Caco-2 (cell line): Measurements from ENCODE around the gene OR14C36. TPM values are rescaled to one million over a fixed set of nuclear protein-coding genes. Genes with fewer than 3 reads are reported as not detected.

Source experiments
- BruUV-seq: library from RNA; stranded (reverse); fragments of 400-500 nt; replicated peaks from 2 replicates; lab custom pipeline; 2021; lab: Mats Ljungman, UMichigan
- CTCF ChIA-PET: fragments of 300-600 bp; sonication (Branson Sonifier 250); formaldehyde crosslinking; loops from one replicate; lab custom pipeline; 2022; ENCODE audit warnings: antibody characterized with exemption; lab: Charles Lee
- POLR2A ChIA-PET: fragments of 300-600 bp; sonication (Branson Sonifier 250); formaldehyde crosslinking; loops from one replicate; lab custom pipeline; 2022; ENCODE audit warnings: antibody characterized with exemption; lab: Charles Lee
- DNase-seq, 2 experiments: peaks; one replicate each; pipeline versions ENCODE4 v3.0.0 to v3.0.0-alpha.2; 2020 to 2022
- H3K27me3 ChIP-seq: replicated peaks from 2 replicates; pipeline ENCODE4 v1.6.0; 2011; ENCODE audit warnings: low read length; ENCODE audit not compliant: control insufficient read depth, insufficient read depth
- H3K36me3 ChIP-seq: 2 replicates; pipeline ENCODE4 v1.5.1; 2011; ENCODE audit warnings: low read length; ENCODE audit not compliant: control insufficient read depth, insufficient read depth
- H3K4me1 ChIP-seq: fragments of 250-450 bp; sonication (Bioruptor Pico); 2 replicates; pipeline ENCODE4 v1.5.1; 2020; ENCODE audit warnings: mild to moderate bottlenecking
- H3K4me3 ChIP-seq: 2 replicates; pipeline ENCODE4 v1.5.1; 2011; ENCODE audit warnings: low read depth, mild to moderate bottlenecking, control low read depth, low read length
- H3K9me3 ChIP-seq: fragments of 250-450 bp; sonication (Bioruptor Pico); 2 replicates; pipeline ENCODE4 v1.5.1; 2020; ENCODE audit warnings: mild to moderate bottlenecking, moderate library complexity
- H3K27ac Mint-ChIP-seq: one replicate; pipeline ENCODE4 v1.8.0; 2022; ENCODE audit warnings: mixed read lengths; ENCODE audit not compliant: unreplicated experiment
- H3K27me3 Mint-ChIP-seq: one replicate; pipeline ENCODE4 v1.8.0; 2022; ENCODE audit warnings: mixed read lengths; ENCODE audit not compliant: insufficient read depth, unreplicated experiment
- H3K36me3 Mint-ChIP-seq: one replicate; pipeline ENCODE4 v1.8.0; 2022; ENCODE audit warnings: mild to moderate bottlenecking, mixed read lengths; ENCODE audit not compliant: insufficient read depth, unreplicated experiment
- H3K4me1 Mint-ChIP-seq: one replicate; pipeline ENCODE4 v1.8.0; 2022; ENCODE audit warnings: low read depth, mixed read lengths; ENCODE audit not compliant: unreplicated experiment
- H3K4me3 Mint-ChIP-seq: one replicate; pipeline ENCODE4 v1.8.0; 2022; ENCODE audit warnings: mild to moderate bottlenecking, moderate library complexity, mixed read lengths; ENCODE audit not compliant: unreplicated experiment
- H3K9me3 Mint-ChIP-seq: one replicate; pipeline ENCODE4 v1.8.0; 2022; ENCODE audit warnings: mixed read lengths; ENCODE audit not compliant: unreplicated experiment
- CTCF ChIP-seq, 2 experiments: fragments of 200-600 bp in 1 of 2; IDR thresholded peaks; 1 replicate in 1 of 2; 2 replicates in 1 of 2; pipeline versions ENCODE4 v1.5.1 to v1.8.0; 2011 to 2022; ENCODE audit warnings: antibody characterized with exemption in 1 of 2, control low read depth in 1 of 2, inconsistent platforms in 1 of 2, low read depth in 1 of 2, low read length in 1 of 2, mild to moderate bottlenecking in 1 of 2, moderate library complexity in 1 of 2; ENCODE audit not compliant: insufficient read depth in 1 of 2, severe bottlenecking in 1 of 2, unreplicated experiment in 1 of 2
- intact Hi-C: fragments of 100-400 bp; cut with micrococcal nuclease; formaldehyde crosslinking; loops from one replicate; pipeline ENCODE4 v1.10.0; 2022; ENCODE audit not compliant: unreplicated experiment
- total RNA-seq: library from RNA; stranded (reverse); gene quantifications from 2 replicates; pipeline ENCODE4 v1.2.3, GENCODE V29; 2022

Gene OR14C36
- total RNA-seq, 1 experiment from 2014 or later, result not detected

DNA sequence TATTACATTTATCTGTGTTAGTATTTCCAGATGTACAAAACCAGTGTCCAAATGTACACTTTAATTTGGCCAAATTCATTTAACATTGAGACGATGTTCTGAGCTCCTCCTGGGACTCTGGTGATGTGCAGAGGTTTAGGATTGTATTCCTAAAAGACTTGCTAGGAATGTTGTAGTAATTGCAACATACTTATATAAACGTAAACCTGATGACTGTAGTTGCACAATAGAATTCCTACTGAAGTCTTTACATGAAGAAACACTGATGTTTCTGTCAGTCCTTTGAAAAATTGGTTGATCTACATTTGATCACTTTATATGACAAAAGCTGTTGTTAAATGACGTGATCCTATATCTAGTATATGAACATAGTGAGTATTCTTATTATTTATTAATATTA is 5.1 kb upstream of the OR14C36 start:
- no peaks in the 10 kb centered on the region for H3K36me3 Mint-ChIP-seq
- no peak overlapping the region for H3K4me3 Mint-ChIP-seq
- Histone ChIP-seq H3K4me3 (no peak overlapping the region), H3K36me3 (no peaks in the 10 kb centered on the region), H3K27me3 (no peaks in the 10 kb centered on the region), H3K9me3 (no peaks in the 10 kb centered on the region), H3K4me1 (no peaks in the 10 kb centered on the region)
- no TSS peak for BruUV-seq
- no peak for DNase-seq
- H3K9me3 Mint-ChIP-seq, result peaks cover 13% of the 10 kb centered on the region
- H3K27ac Mint-ChIP-seq, result no peak overlapping the region
- H3K4me1 Mint-ChIP-seq, result no peaks in the 10 kb centered on the region
- ChIA-PET POLR2A (no interaction called here), CTCF (no interaction called here)
- H3K27me3 Mint-ChIP-seq, result no peaks in the 10 kb centered on the region
- intact Hi-C loops, result no loop called here
- no peak for TF ChIP-seq CTCF (IDR thresholded peaks at IDR 0.05; ENCODE audit: insufficient read depth in 1 of 2, low read depth in 1 of 2, low read length in 1 of 2, severe bottlenecking in 1 of 2, unreplicated experiment in 1 of 2)

DNA sequence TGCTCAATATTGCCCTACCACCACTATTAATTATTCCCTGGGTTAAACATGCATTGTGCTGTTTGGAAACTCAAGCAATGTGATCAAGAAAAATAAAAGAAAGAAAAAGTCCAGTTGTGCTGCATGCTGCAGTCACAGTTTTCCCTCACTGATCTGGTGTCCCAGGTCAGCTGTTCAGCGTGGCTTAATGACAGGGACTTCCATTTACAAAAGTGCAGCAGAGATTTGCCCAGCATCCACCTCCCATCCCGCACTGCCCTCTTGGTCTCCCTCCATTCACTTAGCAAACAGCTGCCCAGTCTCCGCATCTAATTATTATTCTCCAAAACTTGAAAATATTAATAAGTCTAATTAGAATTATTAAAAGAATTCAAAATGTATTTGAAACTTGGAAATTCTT is 10.8 kb downstream of the OR14C36 start:
- ChIA-PET CTCF (no interaction called here), POLR2A (no interaction called here)
- Mint-ChIP-seq H3K9me3 (peaks cover 12% of the 10 kb centered on the region), H3K4me3 (no peak overlapping the region), H3K36me3 (no peaks in the 10 kb centered on the region), H3K27ac (no peak overlapping the region), H3K4me1 (no peaks in the 10 kb centered on the region), H3K27me3 (no peaks in the 10 kb centered on the region)
- Histone ChIP-seq H3K36me3 (no peaks in the 10 kb centered on the region), H3K4me3 (no peak overlapping the region), H3K9me3 (no peaks in the 10 kb centered on the region), H3K4me1 (no peaks in the 10 kb centered on the region), H3K27me3 (no peaks in the 10 kb centered on the region)
- TF ChIP-seq CTCF (IDR thresholded peaks at IDR 0.05; ENCODE audit: insufficient read depth in 1 of 2, low read depth in 1 of 2, low read length in 1 of 2, severe bottlenecking in 1 of 2, unreplicated experiment in 1 of 2), result no peak
- no peak for DNase-seq
- intact Hi-C loops, result no loop called here
- no TSS peak for BruUV-seq

DNA sequence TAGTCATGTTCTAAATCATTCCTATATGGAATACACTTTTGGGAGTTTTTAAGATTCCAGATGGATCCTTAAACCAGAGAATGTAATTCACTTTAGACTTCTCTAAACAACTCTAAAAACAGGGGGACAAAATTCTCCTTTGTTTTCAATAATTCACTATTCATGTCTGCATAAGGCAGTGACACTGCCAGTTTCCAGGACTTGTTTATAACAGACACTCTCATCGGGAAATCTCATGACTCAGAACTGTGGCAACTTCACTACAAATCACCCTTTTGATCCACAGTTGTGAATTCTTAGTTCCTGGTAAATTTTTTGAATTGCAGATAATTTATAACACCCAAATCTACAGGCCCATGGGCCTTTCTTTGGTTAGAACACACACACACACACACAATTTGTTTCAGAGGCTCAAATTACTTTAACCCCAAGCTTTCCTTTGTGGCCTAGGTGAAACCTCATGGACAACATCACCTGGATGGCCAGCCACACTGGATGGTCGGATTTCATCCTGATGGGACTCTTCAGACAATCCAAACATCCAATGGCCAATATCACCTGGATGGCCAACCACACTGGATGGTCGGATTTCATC is 12.6 kb downstream of the OR14C36 start, which contains the start of gene OR2T4:
OR2T4 (plus strand) TSS at position 545 of the 595 bp plus-strand sequence; CDS start at position 545, 0 bp downstream.
- no peak for DNase-seq
- no peaks in the 10 kb centered on the region for H3K4me1 Mint-ChIP-seq
- Histone ChIP-seq H3K27me3 (no peaks in the 10 kb centered on the region), H3K4me3 (no peak within 1 kb of the TSS), H3K4me1 (no peaks in the 10 kb centered on the region), H3K36me3 (no peaks in the 10 kb centered on the region), H3K9me3 (no peaks in the 10 kb centered on the region)
- H3K27me3 Mint-ChIP-seq, result no peaks in the 10 kb centered on the region
- no peak within 1 kb of the TSS for H3K4me3 Mint-ChIP-seq
- peaks cover 12% of the 10 kb centered on the region for H3K9me3 Mint-ChIP-seq
- H3K27ac Mint-ChIP-seq, result no peak within 1 kb of the TSS
- ChIA-PET CTCF (no interaction called here), POLR2A (no interaction called here)
- H3K36me3 Mint-ChIP-seq, result no peaks in the 10 kb centered on the region
- intact Hi-C loops, result no loop called here
- no TSS peak for BruUV-seq
- no peak for TF ChIP-seq CTCF (IDR thresholded peaks at IDR 0.05; ENCODE audit: insufficient read depth in 1 of 2, low read depth in 1 of 2, low read length in 1 of 2, severe bottlenecking in 1 of 2, unreplicated experiment in 1 of 2)
